NCI-H748 (cell line): ENCODE measurements around the gene RHOV.
A peak's percentile ranks its signal among the peaks of the same experiment; 100 is the strongest.

Experiments
- DNase-seq: peaks from one replicate; lab custom pipeline; 2025; ENCODE audit not compliant: unreplicated experiment; lab: John Stamatoyannopoulos, UW

RHOV gene, protein sequence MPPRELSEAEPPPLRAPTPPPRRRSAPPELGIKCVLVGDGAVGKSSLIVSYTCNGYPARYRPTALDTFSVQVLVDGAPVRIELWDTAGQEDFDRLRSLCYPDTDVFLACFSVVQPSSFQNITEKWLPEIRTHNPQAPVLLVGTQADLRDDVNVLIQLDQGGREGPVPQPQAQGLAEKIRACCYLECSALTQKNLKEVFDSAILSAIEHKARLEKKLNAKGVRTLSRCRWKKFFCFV

GRCh38 chr15:40873694-40874561, at the start of gene RHOV:
RHOV (minus strand) TSS chr15:40874234; CDS start chr15:40874139, 95 bp downstream.
- peak; percentile 85 for DNase-seq

DNA sequence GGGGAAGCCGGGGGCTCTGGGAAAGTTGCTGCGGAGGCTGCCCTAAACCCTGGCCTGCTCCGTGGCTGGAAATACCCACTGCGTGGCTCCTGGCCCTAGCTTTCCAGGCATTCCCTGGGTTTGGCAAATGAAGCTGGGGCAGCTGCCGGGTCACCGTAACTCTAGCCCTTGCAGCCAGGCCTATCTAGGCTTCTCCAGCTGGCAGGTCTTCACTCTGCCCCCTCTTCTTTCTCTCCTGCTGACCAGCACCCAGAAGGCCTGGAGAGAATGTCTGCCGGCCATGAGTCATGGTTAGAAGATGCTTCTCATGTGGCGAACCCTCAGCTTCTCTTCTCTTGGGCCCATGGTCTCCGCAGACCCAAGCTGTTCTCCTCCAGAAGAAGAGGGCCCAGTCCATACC, 49.5 kb upstream of the RHOV start:
- no peak for DNase-seq

DNA sequence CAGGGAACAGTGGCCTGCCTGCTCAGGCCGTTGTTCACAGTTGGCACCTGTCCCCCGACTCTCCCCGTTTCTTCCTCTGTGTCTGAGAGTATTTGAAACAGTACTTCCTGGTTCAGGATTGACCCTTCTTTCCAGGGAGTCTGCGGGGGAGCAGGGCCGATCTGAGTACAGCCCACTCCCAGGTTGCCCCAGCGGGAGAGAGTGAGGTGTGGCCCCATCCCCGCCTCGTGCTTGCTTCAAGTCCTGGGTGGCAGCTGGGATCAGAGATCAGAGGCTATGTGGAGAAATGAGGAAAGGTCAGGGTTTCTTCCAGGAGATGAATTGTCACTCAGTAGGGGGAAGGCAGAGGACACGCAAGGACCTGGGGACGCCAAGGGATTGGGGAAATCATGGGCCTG, 48.6 kb upstream of the RHOV start:
- DNase-seq = no peak

DNA sequence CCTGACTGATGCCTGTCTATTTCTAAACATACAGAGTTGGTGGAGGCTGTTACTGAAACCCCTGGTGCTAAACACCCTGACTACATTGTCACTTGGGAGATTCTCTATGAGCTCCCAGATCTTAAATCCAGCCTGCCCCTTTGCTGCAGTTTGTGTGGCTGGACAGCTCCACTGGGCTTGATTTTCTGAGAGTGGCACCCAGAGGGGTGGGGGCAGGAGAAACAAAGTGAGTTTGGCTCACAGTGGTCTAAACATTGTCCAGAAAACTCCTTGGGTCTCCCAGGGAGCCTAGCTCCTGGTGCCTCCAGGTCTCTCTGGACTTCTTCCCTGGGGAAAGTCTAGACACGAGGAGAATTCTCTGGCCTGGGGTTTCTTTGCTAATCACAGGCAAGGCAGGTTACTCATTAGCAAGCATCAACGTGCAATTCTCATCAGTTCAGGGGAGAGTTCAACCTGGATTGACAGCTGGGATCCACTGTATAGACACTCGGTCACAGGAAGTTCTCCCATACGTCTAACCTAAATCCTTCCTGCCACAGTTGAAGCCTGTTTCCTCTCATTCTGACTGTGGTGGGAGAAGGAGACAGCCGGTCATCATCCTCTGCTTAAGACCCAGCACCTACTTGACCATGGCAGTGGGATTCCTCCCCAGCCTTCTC, 48.0 kb upstream of the RHOV start:
- no peak for DNase-seq

GRCh38 chr15:40918799-40919392, 44.9 kb upstream of the RHOV start:
- no peak for DNase-seq

GRCh38 chr15:40918146-40918798, 44.2 kb upstream of the RHOV start:
- DNase-seq = peak; percentile 83

- no peak for DNase-seq
Observed at GRCh38 chr15:40917585-40917984, 43.6 kb upstream of the RHOV start.

- no peak for DNase-seq
Observed at GRCh38 chr15:40915679-40916078, 41.6 kb upstream of the RHOV start.

GRCh38 chr15:40915116-40915661, 41.2 kb upstream of the RHOV start:
- DNase-seq = no peak

DNA sequence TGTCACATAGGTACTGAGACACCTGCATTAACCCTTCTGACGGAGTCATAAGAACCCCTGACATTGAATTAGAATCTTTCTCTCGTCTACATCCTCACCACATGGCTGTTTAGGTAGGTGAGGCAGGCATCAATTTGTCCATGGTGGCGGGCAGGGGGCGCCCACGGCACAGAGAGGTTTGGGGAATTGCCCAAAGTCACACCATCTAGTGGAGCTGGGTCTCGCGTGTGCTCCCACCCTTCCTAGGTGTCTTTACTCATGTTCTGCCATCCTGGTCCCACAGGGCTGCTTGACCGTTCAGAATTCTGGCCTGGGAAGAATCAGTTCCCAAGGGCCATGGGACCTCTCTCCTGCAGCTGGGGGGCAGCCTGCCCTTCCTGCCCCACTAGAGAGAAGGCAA, 40.5 kb upstream of the RHOV start:
- no peak for DNase-seq

- DNase-seq = no peak
Observed at GRCh38 chr15:40914013-40914412, 40.0 kb upstream of the RHOV start.

DNA sequence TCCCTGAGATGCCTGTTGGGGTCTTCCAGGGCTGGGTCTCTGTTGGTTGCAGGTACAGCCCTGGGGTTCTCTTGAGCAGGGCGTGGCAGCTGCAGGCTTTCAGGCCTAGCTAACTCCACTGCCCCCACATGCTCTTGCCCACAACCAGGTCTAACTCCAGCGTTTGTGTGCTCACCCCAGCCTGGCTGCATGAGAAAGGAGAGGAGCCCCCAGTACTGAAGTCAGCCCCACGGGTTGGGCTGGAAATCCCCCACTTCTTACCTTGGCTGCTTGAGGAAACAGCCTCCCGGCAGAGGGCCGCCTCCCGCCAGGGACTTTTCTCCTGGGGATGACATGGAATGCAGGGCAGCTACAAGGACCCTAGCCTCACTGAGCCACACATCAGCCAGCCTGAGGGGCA, 38.4 kb upstream of the RHOV start:
- DNase-seq = no peak

DNA sequence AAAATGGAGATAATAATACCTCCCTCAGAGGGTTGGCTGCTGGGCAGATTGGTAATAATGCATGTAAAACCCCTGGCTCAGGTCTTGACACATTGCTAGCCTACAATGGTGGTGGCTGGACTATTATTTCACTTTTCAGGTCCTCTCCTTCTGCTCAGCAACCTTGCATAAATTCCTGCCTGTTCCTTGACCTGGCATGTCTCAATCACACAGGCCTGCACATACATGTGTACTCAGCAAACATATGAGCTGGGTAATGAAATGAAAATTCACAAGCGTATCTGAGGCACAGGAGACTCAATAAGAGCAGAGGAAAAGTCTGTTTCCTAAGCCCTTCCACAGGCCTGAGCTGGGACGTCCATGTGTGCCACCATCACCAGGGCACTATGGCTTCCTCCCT, 37.7 kb upstream of the RHOV start:
- DNase-seq = no peak

GRCh38 chr15:40911141-40911540, 37.1 kb upstream of the RHOV start:
- DNase-seq = peak; percentile 38

- no peak for DNase-seq
Observed at GRCh38 chr15:40909662-40910630, 35.9 kb upstream of the RHOV start.

DNA sequence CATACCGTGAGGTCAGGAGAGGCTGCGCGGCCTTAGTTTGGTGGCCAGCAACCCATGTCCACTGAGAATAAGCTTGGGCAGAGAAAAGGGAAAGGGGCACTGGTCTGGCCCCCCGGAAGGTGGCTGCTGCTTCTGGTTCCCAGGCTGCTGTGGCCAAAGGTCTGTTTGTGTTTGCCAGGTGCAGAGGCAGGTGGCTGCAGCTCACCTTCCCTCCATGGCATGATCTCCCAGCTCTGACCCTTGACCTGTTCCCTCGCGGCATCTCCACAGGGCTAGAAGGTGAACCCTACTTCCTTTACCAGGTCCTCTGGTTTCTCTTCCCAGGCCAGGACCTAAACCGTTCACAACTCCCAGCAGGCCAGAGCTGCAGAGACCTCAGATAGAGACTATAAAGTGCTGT, 34.1 kb upstream of the RHOV start:
- DNase-seq = no peak

- peak; percentile 23 for DNase-seq
Observed at GRCh38 chr15:40906991-40907802, 33.2 kb upstream of the RHOV start.

DNA sequence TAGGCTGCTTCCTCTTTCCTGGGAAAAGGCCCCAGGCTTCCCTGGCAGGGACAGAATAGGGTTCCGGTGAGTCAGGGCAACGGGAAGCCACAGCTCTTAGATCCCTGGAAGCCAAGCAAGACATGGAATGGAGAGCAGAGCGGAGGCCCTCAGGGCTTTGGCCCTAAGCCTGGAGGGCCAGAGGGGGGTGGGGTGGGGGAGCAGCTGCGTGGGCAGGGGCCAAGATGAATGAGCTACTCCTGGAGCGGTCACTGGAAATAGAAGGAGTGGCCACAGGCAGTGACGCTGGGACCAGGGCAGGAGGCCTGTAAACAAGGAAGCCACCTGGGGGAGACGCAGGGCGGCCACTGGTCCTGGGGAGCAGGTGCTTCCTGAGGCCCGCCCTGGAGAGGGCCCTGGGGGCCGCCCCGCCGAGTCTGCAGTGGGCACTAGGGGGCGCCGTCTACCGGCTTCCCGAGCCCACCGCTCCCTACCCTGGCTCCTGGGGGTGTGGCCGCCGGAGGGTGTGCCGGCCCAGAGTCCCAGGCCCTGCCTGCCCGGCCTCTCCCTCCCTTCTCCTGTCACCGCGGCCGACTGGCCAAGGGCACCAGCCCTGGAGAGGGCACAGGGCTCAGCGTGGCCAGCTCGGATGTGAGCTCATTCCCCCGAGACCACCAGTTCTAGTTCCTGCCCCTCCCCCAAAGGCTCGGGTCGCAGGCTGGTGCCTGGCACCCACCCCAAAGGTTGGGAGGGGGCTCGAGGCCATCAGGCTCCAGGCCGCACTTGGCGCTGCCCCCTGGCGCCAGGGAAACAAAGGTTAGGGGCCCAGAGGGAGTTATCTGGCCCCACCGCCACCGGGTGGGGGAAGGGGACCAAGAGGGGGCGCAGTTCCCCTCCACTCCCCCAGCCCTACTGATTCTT, 32.3 kb upstream of the RHOV start:
- DNase-seq = peak; percentile 81
